Osteoblast (primary cell): ENCODE data around the gene ADCY9. TPM values are rescaled to one million over a fixed set of nuclear protein-coding genes. Genes with fewer than 3 reads are reported as not detected.

Experiments used
- DNase-seq: peaks from one replicate; pipeline ENCODE4 v3.0.0; 2011; ENCODE audit warnings: low spot score, mixed read lengths; ENCODE audit not compliant: insufficient read length; ENCODE audit errors: missing footprints
- H2AFZ ChIP-seq: 2 replicates; pipeline ENCODE4 v1.6.0; 2011; ENCODE audit warnings: mild to moderate bottlenecking, low read length
- H3K27ac ChIP-seq: 2 replicates; pipeline ENCODE4 v1.5.1; 2011; ENCODE audit warnings: mild to moderate bottlenecking, low read depth, low read length, moderate library complexity
- H3K27me3 ChIP-seq: 2 replicates; pipeline ENCODE4 v1.6.0; 2012; ENCODE audit warnings: mild to moderate bottlenecking, control low read depth, inconsistent platforms, low read length, moderate library complexity; ENCODE audit not compliant: insufficient read depth
- H3K36me3 ChIP-seq: 2 replicates; pipeline ENCODE4 v1.5.1; 2011; ENCODE audit warnings: mild to moderate bottlenecking, low read length, control low read depth, moderate library complexity; ENCODE audit not compliant: insufficient read depth
- H3K4me1 ChIP-seq: 2 replicates; pipeline ENCODE4 v1.5.1; 2011; ENCODE audit warnings: mild to moderate bottlenecking, low read length, control low read depth, moderate library complexity; ENCODE audit not compliant: insufficient read depth
- H3K4me2 ChIP-seq: 2 replicates; pipeline ENCODE4 v1.6.0; 2011; ENCODE audit warnings: mild to moderate bottlenecking, low read length; ENCODE audit not compliant: insufficient read depth
- H3K4me3 ChIP-seq: fragments of 200-600 bp; sonication (generic); 3 replicates; pipeline ENCODE4 v1.5.1; 2012; ENCODE audit warnings: mild to moderate bottlenecking, low read length, inconsistent platforms; ENCODE audit not compliant: insufficient read depth
- H3K79me2 ChIP-seq: 2 replicates; pipeline ENCODE4 v1.6.0; 2012; ENCODE audit warnings: mild to moderate bottlenecking, low read length, control low read depth, inconsistent platforms; ENCODE audit not compliant: insufficient read depth
- H3K9me3 ChIP-seq: 2 replicates; pipeline ENCODE4 v1.5.1; 2011; ENCODE audit warnings: low read depth, low read length, control low read depth
- H4K20me1 ChIP-seq: 2 replicates; pipeline ENCODE4 v1.6.0; 2012; ENCODE audit warnings: mild to moderate bottlenecking, low read length, control low read depth; ENCODE audit not compliant: insufficient read depth
- CTCF ChIP-seq: IDR thresholded peaks from 2 replicates; pipeline ENCODE4 v1.5.1; 2011; ENCODE audit warnings: mild to moderate bottlenecking, low read depth, low read length, moderate library complexity; ENCODE audit errors: extremely low read depth
- total RNA-seq: library from RNA; depleted of rRNA; stranded (reverse); fragments of >200 nt; gene quantifications from 2 replicates; pipeline ENCODE4 v1.2.3, GENCODE V29; 2012

Gene ADCY9
- total RNA-seq, 1 donor: 29.3 TPM

- Histone ChIP-seq H3K27ac (no peak overlapping the region), H3K27me3 (no peaks in the 10 kb centered on the region), H2AFZ (no peak overlapping the region), H4K20me1 (no peaks in the 10 kb centered on the region), H3K4me1 (peaks cover 7% of the 10 kb centered on the region), H3K79me2 (no peaks in the 10 kb centered on the region), H3K4me3 (no peak overlapping the region), H3K4me2 (no peak overlapping the region), H3K36me3 (peaks cover 4% of the 10 kb centered on the region), H3K9me3 (no peaks in the 10 kb centered on the region)
- TF ChIP-seq CTCF: no peak
- DNase-seq: peak; percentile 49
Measured at GRCh38 chr16:3966681-3967080, 149.6 kb downstream of the ADCY9 start.

- TF ChIP-seq CTCF: no peak
- H4K20me1 ChIP-seq: no peaks in the 10 kb centered on the region
Measured at GRCh38 chr16:3965781-3966582, 150.3 kb downstream of the ADCY9 start.

GRCh38 chr16:3965306-3965705 lies 150.9 kb downstream of the ADCY9 start:
- Histone ChIP-seq H3K9me3 (no peaks in the 10 kb centered on the region), H2AFZ (no peak overlapping the region), H3K36me3 (peaks cover 4% of the 10 kb centered on the region), H3K4me3 (no peak overlapping the region), H4K20me1 (no peaks in the 10 kb centered on the region), H3K79me2 (no peaks in the 10 kb centered on the region), H3K4me1 (peaks cover 9% of the 10 kb centered on the region), H3K27ac (no peak overlapping the region), H3K4me2 (no peak overlapping the region), H3K27me3 (no peaks in the 10 kb centered on the region)
- no peak for TF ChIP-seq CTCF
- no peak for DNase-seq

More at GRCh38 chr16:3965781-3966582, 150.3 kb downstream of the ADCY9 start:
- Histone ChIP-seq H3K9me3 (no peaks in the 10 kb centered on the region), H3K36me3 (peaks cover 4% of the 10 kb centered on the region), H3K4me3 (no peak overlapping the region), H3K27me3 (no peaks in the 10 kb centered on the region), H3K79me2 (no peaks in the 10 kb centered on the region), H3K4me1 (peaks cover 7% of the 10 kb centered on the region), H2AFZ (no peak overlapping the region), H3K4me2 (no peak overlapping the region), H3K27ac (no peak overlapping the region)
- no peak for DNase-seq

GRCh38 chr16:3964686-3965290 lies 151.5 kb downstream of the ADCY9 start:
- no peak overlapping the region for H3K27ac ChIP-seq
- peaks cover 11% of the 10 kb centered on the region for H3K4me1 ChIP-seq
- H4K20me1 ChIP-seq: no peaks in the 10 kb centered on the region
- H3K9me3 ChIP-seq: no peaks in the 10 kb centered on the region
- H3K4me2 ChIP-seq: no peak overlapping the region
- no peak overlapping the region for H2AFZ ChIP-seq
- H3K79me2 ChIP-seq: no peaks in the 10 kb centered on the region
- H3K36me3 ChIP-seq: peaks cover 4% of the 10 kb centered on the region
- H3K4me3 ChIP-seq: no peak overlapping the region
- H3K27me3 ChIP-seq: no peaks in the 10 kb centered on the region
- TF ChIP-seq CTCF: no peak
- DNase-seq: no peak
